Measurements from ENCODE around the gene FHAD1. TPM values are rescaled to one million over a fixed set of nuclear protein-coding genes. Genes with fewer than 3 reads are reported as not detected.

FHAD1 gene
- total and polyA plus RNA-seq, 2 donors (not counting 1 experiment from before 2014, with no cell fraction given) = not detected

DNA sequence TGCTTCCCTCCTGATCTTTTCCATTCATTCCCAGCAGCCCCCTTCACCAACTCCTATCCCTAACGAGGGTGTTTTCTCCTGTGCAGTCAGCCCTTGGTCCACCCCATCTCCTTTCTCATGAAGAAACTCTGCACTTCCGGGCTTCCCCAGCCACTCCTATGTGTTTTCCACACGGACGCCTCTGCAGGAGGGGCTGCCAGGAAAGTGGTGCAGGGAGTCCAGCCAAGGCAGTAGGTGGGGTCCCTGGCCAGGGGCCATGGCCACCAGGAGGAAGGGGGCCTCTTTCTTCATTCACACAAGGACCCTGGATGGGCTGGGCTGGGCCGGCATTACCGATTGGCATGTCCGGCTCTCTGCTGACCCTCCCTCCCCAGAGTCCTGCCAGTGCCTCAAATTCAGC is 89.8 kb downstream of the FHAD1 start:
- no peak overlapping the region for H3K27ac Mint-ChIP-seq
- ATAC-seq (ENCODE audit: low read depth) (no peak), DNase-seq (no peak)
- Histone ChIP-seq H3K27ac (ENCODE audit: low read length in 2 of 2) (no peak overlapping the region), H3K9me3 (ENCODE audit: control extremely low read depth in 1 of 3, control insufficient read depth in 2 of 3, insufficient read depth in 1 of 3, low read length in 2 of 3) (no peaks in the 10 kb centered on the region), H2AFZ (ENCODE audit: insufficient read depth, low read depth, low read length, poor library complexity, severe bottlenecking) (no peak overlapping the region), H3K36me3 (replicated peaks in 1 of 2; ENCODE audit: control extremely low read depth in 1 of 2, control insufficient read depth in 1 of 2, extremely low read depth in 1 of 2, insufficient read depth in 2 of 2, low read length in 1 of 2) (no peaks in the 10 kb centered on the region), H3K9ac (ENCODE audit: low read length) (no peak overlapping the region), H3K27me3 (replicated peaks in 1 of 4; ENCODE audit: control extremely low read depth in 1 of 4, control insufficient read depth in 3 of 4, insufficient read depth in 4 of 4, low read length in 3 of 4) (peaks cover 0 to 3% (median 1%) of the 10 kb centered on the region in 4 experiments), H3K4me2 (replicated peaks; ENCODE audit: low read depth, low read length, poor library complexity, severe bottlenecking) (no peak overlapping the region), H4K20me1 (ENCODE audit: control insufficient read depth, insufficient read depth, low read length, poor library complexity, severe bottlenecking) (no peaks in the 10 kb centered on the region), H3K4me3 (ENCODE audit: control extremely low read depth in 1 of 5, extremely low read depth in 1 of 5, insufficient read depth in 1 of 5, low read depth in 2 of 5, low read length in 4 of 5) (no peak overlapping the region), H3K79me2 (ENCODE audit: control insufficient read depth, insufficient read depth, low read length) (no peaks in the 10 kb centered on the region), H3K4me1 (ENCODE audit: control insufficient read depth in 2 of 2, insufficient read depth in 2 of 2, low read length in 2 of 2) (peaks cover 0 to 3% of the 10 kb centered on the region in 2 donors)
- no peaks in the 10 kb centered on the region for H3K9me3 Mint-ChIP-seq (ENCODE audit: insufficient read depth)
- ChIA-PET POLR2A (no interaction called here), CTCF (interaction anchor here (3.0 kb wide), 1 partner anchor 14 kb away, joined by 7 read pairs; no protein-coding TSS in a partner anchor)
- intact Hi-C loops (cut with micrococcal nuclease) = no loop called here
- peaks cover 3% of the 10 kb centered on the region for H3K4me1 Mint-ChIP-seq
- no peak overlapping the region for H3K4me3 Mint-ChIP-seq
- peaks cover 38% of the 10 kb centered on the region for H3K27me3 Mint-ChIP-seq
- WGBS (ENCODE audit: insufficient coverage) = 92% methylated on average over 6 of the region's 7 CpGs
- no peak for TF ChIP-seq EZH2 (IDR thresholded peaks at IDR 0.05; ENCODE audit: borderline replicate concordance, insufficient read depth, low read depth, low read length, poor library complexity, severe bottlenecking)
- TF ChIP-seq, protein P1, sequence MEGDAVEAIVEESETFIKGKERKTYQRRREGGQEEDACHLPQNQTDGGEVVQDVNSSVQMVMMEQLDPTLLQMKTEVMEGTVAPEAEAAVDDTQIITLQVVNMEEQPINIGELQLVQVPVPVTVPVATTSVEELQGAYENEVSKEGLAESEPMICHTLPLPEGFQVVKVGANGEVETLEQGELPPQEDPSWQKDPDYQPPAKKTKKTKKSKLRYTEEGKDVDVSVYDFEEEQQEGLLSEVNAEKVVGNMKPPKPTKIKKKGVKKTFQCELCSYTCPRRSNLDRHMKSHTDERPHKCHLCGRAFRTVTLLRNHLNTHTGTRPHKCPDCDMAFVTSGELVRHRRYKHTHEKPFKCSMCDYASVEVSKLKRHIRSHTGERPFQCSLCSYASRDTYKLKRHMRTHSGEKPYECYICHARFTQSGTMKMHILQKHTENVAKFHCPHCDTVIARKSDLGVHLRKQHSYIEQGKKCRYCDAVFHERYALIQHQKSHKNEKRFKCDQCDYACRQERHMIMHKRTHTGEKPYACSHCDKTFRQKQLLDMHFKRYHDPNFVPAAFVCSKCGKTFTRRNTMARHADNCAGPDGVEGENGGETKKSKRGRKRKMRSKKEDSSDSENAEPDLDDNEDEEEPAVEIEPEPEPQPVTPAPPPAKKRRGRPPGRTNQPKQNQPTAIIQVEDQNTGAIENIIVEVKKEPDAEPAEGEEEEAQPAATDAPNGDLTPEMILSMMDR (IDR thresholded peaks at IDR 0.05) = no peak

DNA sequence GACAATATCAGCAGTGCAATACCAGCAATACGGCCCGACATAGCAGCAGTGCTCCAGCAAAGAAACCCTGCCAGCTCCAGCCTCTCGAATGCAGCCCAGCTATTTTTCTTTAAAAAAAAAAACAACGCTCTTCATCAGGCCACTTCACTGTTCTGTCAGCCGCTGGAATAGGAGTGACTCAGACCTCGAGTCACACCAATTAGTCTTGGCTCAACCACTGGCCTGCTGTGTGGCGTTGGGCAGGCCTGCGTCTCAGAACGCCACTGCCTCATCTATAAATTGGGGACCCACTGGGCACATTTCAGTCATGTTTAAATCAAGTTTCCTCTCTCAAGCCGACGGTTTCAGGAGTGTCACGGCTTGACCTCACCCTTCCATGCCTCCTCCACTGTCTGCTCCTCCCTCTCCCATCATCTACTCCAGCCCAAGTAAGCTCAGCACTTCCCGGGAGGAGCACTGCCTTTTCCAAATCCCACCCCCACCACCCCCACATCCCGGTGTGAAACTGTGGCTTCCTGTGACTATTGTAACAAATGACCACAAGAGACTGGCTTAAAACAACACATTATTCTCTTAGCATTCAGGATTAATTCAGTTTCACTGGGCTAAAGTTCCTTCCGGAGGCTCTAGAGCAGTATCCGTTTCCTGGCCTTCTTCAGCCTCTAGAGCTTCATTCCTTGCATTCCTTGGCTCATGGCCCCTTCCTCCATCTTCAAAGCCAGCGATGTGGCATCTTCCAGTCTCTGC is 90.8 kb downstream of the FHAD1 start:
- H3K9me3 Mint-ChIP-seq (ENCODE audit: insufficient read depth) = no peaks in the 10 kb centered on the region
- intact Hi-C loops (cut with micrococcal nuclease) = no loop called here
- H3K4me3 ChIP-seq (ENCODE audit: control extremely low read depth in 1 of 5, extremely low read depth in 1 of 5, insufficient read depth in 1 of 5, low read depth in 2 of 5, low read length in 4 of 5) = no peak overlapping the region
- H3K79me2 ChIP-seq (ENCODE audit: control insufficient read depth, insufficient read depth, low read length) = no peaks in the 10 kb centered on the region
- H3K4me1 ChIP-seq (ENCODE audit: control insufficient read depth in 2 of 2, insufficient read depth in 2 of 2, low read length in 2 of 2) = peaks cover 0 to 3% of the 10 kb centered on the region in 2 donors
- no peak overlapping the region for H3K9ac ChIP-seq (ENCODE audit: low read length)
- no peaks in the 10 kb centered on the region for H4K20me1 ChIP-seq (ENCODE audit: control insufficient read depth, insufficient read depth, low read length, poor library complexity, severe bottlenecking)
- H3K27ac ChIP-seq (ENCODE audit: low read length in 2 of 2) = no peak overlapping the region
- H3K4me3 Mint-ChIP-seq = no peak overlapping the region
- H2AFZ ChIP-seq (ENCODE audit: insufficient read depth, low read depth, low read length, poor library complexity, severe bottlenecking) = no peak overlapping the region
- H3K27me3 Mint-ChIP-seq = peaks cover 43% of the 10 kb centered on the region
- peaks cover 0 to 3% (median 1%) of the 10 kb centered on the region in 4 experiments for H3K27me3 ChIP-seq (replicated peaks in 1 of 4; ENCODE audit: control extremely low read depth in 1 of 4, control insufficient read depth in 3 of 4, insufficient read depth in 4 of 4, low read length in 3 of 4)
- DNase-seq (no peak), ATAC-seq (ENCODE audit: low read depth) (no peak)
- ChIA-PET CTCF (interaction anchor here (3.0 kb wide), 1 partner anchor 14 kb away, joined by 7 read pairs; no protein-coding TSS in a partner anchor), POLR2A (no interaction called here)
- 90% methylated on average over 17 of the region's 17 CpGs for WGBS (ENCODE audit: insufficient coverage)
- no peak overlapping the region for H3K27ac Mint-ChIP-seq
- no peak for TF ChIP-seq EZH2 (IDR thresholded peaks at IDR 0.05; ENCODE audit: borderline replicate concordance, insufficient read depth, low read depth, low read length, poor library complexity, severe bottlenecking)
- TF ChIP-seq, protein P1 (IDR thresholded peaks at IDR 0.05) = no peak
- peaks cover 3% of the 10 kb centered on the region for H3K4me1 Mint-ChIP-seq
- H3K9me3 ChIP-seq (ENCODE audit: control extremely low read depth in 1 of 3, control insufficient read depth in 2 of 3, insufficient read depth in 1 of 3, low read length in 2 of 3) = no peaks in the 10 kb centered on the region
- no peak overlapping the region for H3K4me2 ChIP-seq (replicated peaks; ENCODE audit: low read depth, low read length, poor library complexity, severe bottlenecking)
- H3K36me3 ChIP-seq (replicated peaks in 1 of 2; ENCODE audit: control extremely low read depth in 1 of 2, control insufficient read depth in 1 of 2, extremely low read depth in 1 of 2, insufficient read depth in 2 of 2, low read length in 1 of 2) = no peaks in the 10 kb centered on the region
